Caco-2 (cell line): ENCODE results near the gene PPIL4. TPM values are rescaled to one million over a fixed set of nuclear protein-coding genes. Genes with fewer than 3 reads are reported as not detected.

Experiments used
- BruUV-seq: library from RNA; stranded (reverse); fragments of 400-500 nt; replicated peaks from 2 replicates; lab custom pipeline; 2021; lab: Mats Ljungman, UMichigan
- CTCF ChIA-PET: fragments of 300-600 bp; sonication (Branson Sonifier 250); formaldehyde crosslinking; loops from one replicate; lab custom pipeline; 2022; ENCODE audit warnings: antibody characterized with exemption; lab: Charles Lee
- POLR2A ChIA-PET: fragments of 300-600 bp; sonication (Branson Sonifier 250); formaldehyde crosslinking; loops from one replicate; lab custom pipeline; 2022; ENCODE audit warnings: antibody characterized with exemption; lab: Charles Lee
- DNase-seq, 2 experiments: peaks; one replicate each; pipeline versions ENCODE4 v3.0.0 to v3.0.0-alpha.2; 2020 to 2022
- H3K27me3 ChIP-seq: replicated peaks from 2 replicates; pipeline ENCODE4 v1.6.0; 2011; ENCODE audit warnings: low read length; ENCODE audit not compliant: control insufficient read depth, insufficient read depth
- H3K36me3 ChIP-seq: 2 replicates; pipeline ENCODE4 v1.5.1; 2011; ENCODE audit warnings: low read length; ENCODE audit not compliant: control insufficient read depth, insufficient read depth
- H3K4me1 ChIP-seq: fragments of 250-450 bp; sonication (Bioruptor Pico); 2 replicates; pipeline ENCODE4 v1.5.1; 2020; ENCODE audit warnings: mild to moderate bottlenecking
- H3K4me3 ChIP-seq: 2 replicates; pipeline ENCODE4 v1.5.1; 2011; ENCODE audit warnings: low read depth, mild to moderate bottlenecking, control low read depth, low read length
- H3K9me3 ChIP-seq: fragments of 250-450 bp; sonication (Bioruptor Pico); 2 replicates; pipeline ENCODE4 v1.5.1; 2020; ENCODE audit warnings: mild to moderate bottlenecking, moderate library complexity
- H3K27ac Mint-ChIP-seq: one replicate; pipeline ENCODE4 v1.8.0; 2022; ENCODE audit warnings: mixed read lengths; ENCODE audit not compliant: unreplicated experiment
- H3K27me3 Mint-ChIP-seq: one replicate; pipeline ENCODE4 v1.8.0; 2022; ENCODE audit warnings: mixed read lengths; ENCODE audit not compliant: insufficient read depth, unreplicated experiment
- H3K36me3 Mint-ChIP-seq: one replicate; pipeline ENCODE4 v1.8.0; 2022; ENCODE audit warnings: mild to moderate bottlenecking, mixed read lengths; ENCODE audit not compliant: insufficient read depth, unreplicated experiment
- H3K4me1 Mint-ChIP-seq: one replicate; pipeline ENCODE4 v1.8.0; 2022; ENCODE audit warnings: low read depth, mixed read lengths; ENCODE audit not compliant: unreplicated experiment
- H3K4me3 Mint-ChIP-seq: one replicate; pipeline ENCODE4 v1.8.0; 2022; ENCODE audit warnings: mild to moderate bottlenecking, moderate library complexity, mixed read lengths; ENCODE audit not compliant: unreplicated experiment
- H3K9me3 Mint-ChIP-seq: one replicate; pipeline ENCODE4 v1.8.0; 2022; ENCODE audit warnings: mixed read lengths; ENCODE audit not compliant: unreplicated experiment
- CTCF ChIP-seq, 2 experiments: fragments of 200-600 bp in 1 of 2; IDR thresholded peaks; 1 replicate in 1 of 2; 2 replicates in 1 of 2; pipeline versions ENCODE4 v1.5.1 to v1.8.0; 2011 to 2022; ENCODE audit warnings: antibody characterized with exemption in 1 of 2, control low read depth in 1 of 2, inconsistent platforms in 1 of 2, low read depth in 1 of 2, low read length in 1 of 2, mild to moderate bottlenecking in 1 of 2, moderate library complexity in 1 of 2; ENCODE audit not compliant: insufficient read depth in 1 of 2, severe bottlenecking in 1 of 2, unreplicated experiment in 1 of 2
- intact Hi-C: fragments of 100-400 bp; cut with micrococcal nuclease; formaldehyde crosslinking; loops from one replicate; pipeline ENCODE4 v1.10.0; 2022; ENCODE audit not compliant: unreplicated experiment
- total RNA-seq: library from RNA; stranded (reverse); gene quantifications from 2 replicates; pipeline ENCODE4 v1.2.3, GENCODE V29; 2022

PPIL4 gene
- total RNA-seq, 1 experiment from 2014 or later: 28.4 TPM

- TF ChIP-seq CTCF (IDR thresholded peaks at IDR 0.05; ENCODE audit: insufficient read depth in 1 of 2, low read depth in 1 of 2, low read length in 1 of 2, severe bottlenecking in 1 of 2, unreplicated experiment in 1 of 2): no peak
- Histone ChIP-seq H3K27me3 (no peaks in the 10 kb centered on the region), H3K4me3 (no peak overlapping the region), H3K4me1 (no peaks in the 10 kb centered on the region), H3K36me3 (no peaks in the 10 kb centered on the region), H3K9me3 (no peaks in the 10 kb centered on the region)
- Mint-ChIP-seq H3K27ac (no peak overlapping the region), H3K9me3 (no peaks in the 10 kb centered on the region), H3K36me3 (no peaks in the 10 kb centered on the region), H3K4me1 (no peaks in the 10 kb centered on the region), H3K27me3 (no peaks in the 10 kb centered on the region), H3K4me3 (no peak overlapping the region)
- no peak for DNase-seq
- intact Hi-C loops: no loop called here
- ChIA-PET CTCF (no interaction called here), POLR2A (no interaction called here)
- no TSS peak for BruUV-seq
Observed at GRCh38 chr6:149457316-149457884, 88.4 kb downstream of the PPIL4 start.

DNA sequence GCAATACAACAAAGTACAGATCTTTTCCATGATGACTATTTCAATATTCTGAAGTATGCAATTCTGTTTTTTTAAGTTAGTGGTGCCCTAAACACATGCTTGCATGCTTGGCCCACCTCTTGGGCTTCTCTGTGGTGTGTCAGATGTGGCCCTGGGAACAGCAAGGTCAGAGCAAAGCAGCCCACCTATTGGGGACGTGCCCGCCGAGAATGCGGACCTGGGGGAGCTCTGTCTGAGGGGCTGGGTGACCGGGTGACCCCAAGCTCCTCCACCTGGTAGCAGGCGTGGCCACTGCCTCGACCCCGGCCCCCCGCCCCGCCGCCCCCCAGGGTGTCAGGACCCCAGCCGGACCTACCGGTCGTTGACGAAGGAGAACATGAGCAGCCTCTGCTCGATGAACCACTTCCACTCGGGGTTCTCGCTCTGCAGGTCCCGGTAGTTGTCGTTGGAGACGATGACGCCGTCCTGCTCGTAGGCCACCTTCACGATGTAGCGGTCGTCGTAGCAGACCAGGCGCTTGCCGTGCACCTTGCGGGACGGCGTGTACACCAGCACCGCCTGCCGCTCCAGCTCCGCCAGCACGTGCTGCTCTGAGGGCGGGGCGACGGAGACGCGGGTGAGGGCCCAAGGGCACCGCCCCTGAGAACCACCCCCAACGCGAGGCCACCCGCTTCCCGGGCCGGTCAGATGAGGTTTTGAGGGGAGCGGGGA is 89.4 kb downstream of the PPIL4 start:
- H3K4me3 Mint-ChIP-seq: no peak overlapping the region
- H3K36me3 Mint-ChIP-seq: no peaks in the 10 kb centered on the region
- no peaks in the 10 kb centered on the region for H3K9me3 ChIP-seq
- no TSS peak for BruUV-seq
- no peak for TF ChIP-seq CTCF (IDR thresholded peaks at IDR 0.05; ENCODE audit: insufficient read depth in 1 of 2, low read depth in 1 of 2, low read length in 1 of 2, severe bottlenecking in 1 of 2, unreplicated experiment in 1 of 2)
- 0 out of 2 replicates have a peak, but pooled peaks cover 4% of the 10 kb centered on the region for H3K4me1 ChIP-seq
- H3K4me1 Mint-ChIP-seq: no peaks in the 10 kb centered on the region
- no peak overlapping the region for H3K4me3 ChIP-seq
- H3K27ac Mint-ChIP-seq: no peak overlapping the region
- no peaks in the 10 kb centered on the region for H3K27me3 Mint-ChIP-seq
- intact Hi-C loops: no loop called here
- no peak for DNase-seq
- H3K27me3 ChIP-seq: no peaks in the 10 kb centered on the region
- ChIA-PET POLR2A (no interaction called here), CTCF (no interaction called here)
- H3K36me3 ChIP-seq: no peaks in the 10 kb centered on the region
- H3K9me3 Mint-ChIP-seq: no peaks in the 10 kb centered on the region

DNA sequence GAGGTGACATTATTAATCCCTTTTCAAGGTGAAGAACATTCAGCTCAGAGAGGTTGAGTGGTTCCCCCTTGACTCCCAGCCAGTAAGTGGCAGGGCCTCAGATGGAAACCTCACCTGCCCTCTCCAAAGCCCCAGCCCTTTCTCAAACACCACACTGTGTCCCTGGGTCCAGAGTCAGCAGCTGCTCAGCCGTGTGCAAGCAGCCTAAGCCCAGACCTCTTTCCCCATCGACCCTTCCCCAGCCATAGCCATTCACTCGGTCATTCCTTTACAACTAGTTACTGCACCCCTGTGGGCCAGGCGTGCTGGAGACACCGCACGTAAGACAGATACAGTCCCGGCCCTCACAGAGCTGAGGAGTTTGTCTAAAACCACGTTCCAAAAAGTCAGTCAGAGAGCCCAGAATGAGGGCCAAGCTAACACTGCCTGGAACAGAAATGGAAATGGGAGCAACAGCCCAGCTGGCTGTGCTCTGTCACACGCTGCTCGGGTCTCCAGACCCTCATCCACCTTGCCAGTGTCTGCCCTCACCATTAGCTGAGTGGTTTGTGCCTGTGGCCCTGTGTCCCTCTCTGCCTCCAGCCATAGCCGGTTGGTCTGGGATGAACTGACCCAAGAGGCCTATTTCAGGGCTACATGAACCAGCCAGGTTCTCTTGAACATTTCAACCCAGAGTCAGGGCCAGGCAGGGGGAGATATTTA is 90.7 kb downstream of the PPIL4 start:
- no peak for DNase-seq
- Histone ChIP-seq H3K9me3 (no peaks in the 10 kb centered on the region), H3K27me3 (no peaks in the 10 kb centered on the region), H3K4me3 (no peak overlapping the region), H3K4me1 (peaks cover 10% of the 10 kb centered on the region; the same call in 1 of the 2 replicates), H3K36me3 (no peaks in the 10 kb centered on the region)
- no peaks in the 10 kb centered on the region for H3K4me1 Mint-ChIP-seq
- intact Hi-C loops: no loop called here
- no peaks in the 10 kb centered on the region for H3K36me3 Mint-ChIP-seq
- no TSS peak for BruUV-seq
- TF ChIP-seq CTCF (IDR thresholded peaks at IDR 0.05; ENCODE audit: insufficient read depth in 1 of 2, low read depth in 1 of 2, low read length in 1 of 2, severe bottlenecking in 1 of 2, unreplicated experiment in 1 of 2): no peak
- H3K27me3 Mint-ChIP-seq: no peaks in the 10 kb centered on the region
- H3K27ac Mint-ChIP-seq: no peak overlapping the region
- H3K9me3 Mint-ChIP-seq: no peaks in the 10 kb centered on the region
- ChIA-PET CTCF (no interaction called here), POLR2A (no interaction called here)
- H3K4me3 Mint-ChIP-seq: no peak overlapping the region

Other genes with a start within 250 kb of the PPIL4 start
- 43.6 and 43.7 TPM in 2 replicates for gene TAB2, start 228.3 kb downstream of the PPIL4 start, total RNA-seq
- gene SUMO4, start 145.8 kb downstream of the PPIL4 start, total RNA-seq: 1.7 and 2.4 TPM in 2 replicates
- 0.57 and 0.65 TPM in 2 replicates for gene ZC3H12D, start 61.0 kb downstream of the PPIL4 start, total RNA-seq
- gene GINM1, start 20.3 kb upstream of the PPIL4 start, total RNA-seq: 29.6 and 34.9 TPM in 2 replicates
- gene KATNA1, start 102.7 kb upstream of the PPIL4 start, total RNA-seq: 16.7 and 19.2 TPM in 2 replicates
- 28.7 and 31.3 TPM in 2 replicates for gene LATS1, start 172.1 kb upstream of the PPIL4 start, total RNA-seq
- 64.2 and 65.2 TPM in 2 replicates for gene NUP43, start 200.5 kb upstream of the PPIL4 start, total RNA-seq
- 118 and 119 TPM in 2 replicates for gene PCMT1, start 203.7 kb upstream of the PPIL4 start, total RNA-seq